Measurements from ENCODE around the gene CRYAB. TPM values are rescaled to one million over a fixed set of nuclear protein-coding genes. Genes with fewer than 3 reads are reported as not detected.

Gene CRYAB
- total RNA-seq: 1,000 to 10,000 TPM in 2 of 4 donors, 100 to 1,000 TPM in 2; 763 to 2,291 (median 1,427) TPM

DNA sequence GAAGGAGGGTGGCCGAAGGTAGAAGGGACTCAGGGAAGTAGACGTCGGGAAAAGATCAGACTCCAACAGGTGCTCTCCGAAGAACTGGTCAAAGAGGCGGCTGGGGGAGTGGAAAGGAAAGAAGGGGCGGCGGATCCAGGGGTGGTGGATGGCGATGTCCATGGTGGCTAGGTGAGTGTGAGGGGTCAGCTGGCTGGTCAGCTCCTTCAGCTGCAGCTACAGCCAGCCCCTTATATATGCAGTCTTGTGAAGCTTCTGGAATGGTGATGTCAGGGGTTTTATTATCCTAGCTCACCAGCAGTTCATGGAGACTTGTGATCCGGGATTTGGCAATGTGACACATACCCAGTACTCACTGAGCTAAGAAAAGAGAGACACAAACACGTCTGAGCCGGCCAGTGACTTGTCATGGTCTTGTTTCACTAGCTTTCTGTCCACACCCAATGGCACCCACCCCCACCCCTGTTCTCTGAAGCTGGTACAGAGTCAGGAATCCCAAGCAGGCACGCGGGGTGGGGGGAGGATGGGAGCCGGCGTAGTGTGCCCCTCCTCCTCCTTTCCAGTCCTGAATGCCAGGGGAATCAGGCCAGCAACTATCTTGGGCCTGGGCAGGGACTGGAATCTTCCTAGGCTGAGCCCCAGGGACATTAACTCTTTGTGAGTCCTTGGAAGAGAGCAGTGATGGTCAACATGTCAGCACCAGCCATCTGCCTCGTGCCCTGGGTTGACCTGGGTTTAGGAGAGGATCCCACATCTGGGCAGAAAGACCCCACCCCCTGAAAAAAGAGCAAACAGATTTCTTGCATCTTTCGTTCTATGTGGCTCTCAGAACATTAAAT is at the start of gene CRYAB:
TSS of gene CRYAB (minus strand) at position 208 of the 839 bp plus-strand sequence. CDS start at position 162, 46 bp downstream.
- in situ Hi-C loops (cut with MboI; ENCODE audit: low sequenced_read_pairs in 4 of 4) (loop anchor here in 1 of 4 donors (5.0 kb wide), 1 partner anchor 34 kb away; the partner anchor contains the start of genes CFAP68 and FDXACB1), intact Hi-C loops (cut with DNase I; ENCODE audit: low total_unique reads) (loop anchor here (2.0 to 5.0 kb wide), 2 partner anchors 33 to 179 kb away; partner anchors contain the start of genes CFAP68 and FDXACB1)
- H3K36me3 ChIP-seq: peaks cover 0 to 24% of the 10 kb centered on the region in 2 donors
- ATAC-seq (peak; percentile 87), DNase-seq (peak; percentile 97 to 99)
- peak; percentile 98 to 99 for TF ChIP-seq POLR2A (IDR thresholded peaks at IDR 0.05)
- TF ChIP-seq, protein P1, sequence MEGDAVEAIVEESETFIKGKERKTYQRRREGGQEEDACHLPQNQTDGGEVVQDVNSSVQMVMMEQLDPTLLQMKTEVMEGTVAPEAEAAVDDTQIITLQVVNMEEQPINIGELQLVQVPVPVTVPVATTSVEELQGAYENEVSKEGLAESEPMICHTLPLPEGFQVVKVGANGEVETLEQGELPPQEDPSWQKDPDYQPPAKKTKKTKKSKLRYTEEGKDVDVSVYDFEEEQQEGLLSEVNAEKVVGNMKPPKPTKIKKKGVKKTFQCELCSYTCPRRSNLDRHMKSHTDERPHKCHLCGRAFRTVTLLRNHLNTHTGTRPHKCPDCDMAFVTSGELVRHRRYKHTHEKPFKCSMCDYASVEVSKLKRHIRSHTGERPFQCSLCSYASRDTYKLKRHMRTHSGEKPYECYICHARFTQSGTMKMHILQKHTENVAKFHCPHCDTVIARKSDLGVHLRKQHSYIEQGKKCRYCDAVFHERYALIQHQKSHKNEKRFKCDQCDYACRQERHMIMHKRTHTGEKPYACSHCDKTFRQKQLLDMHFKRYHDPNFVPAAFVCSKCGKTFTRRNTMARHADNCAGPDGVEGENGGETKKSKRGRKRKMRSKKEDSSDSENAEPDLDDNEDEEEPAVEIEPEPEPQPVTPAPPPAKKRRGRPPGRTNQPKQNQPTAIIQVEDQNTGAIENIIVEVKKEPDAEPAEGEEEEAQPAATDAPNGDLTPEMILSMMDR (IDR thresholded peaks at IDR 0.05 in 4 of 5, conservative IDR thresholded peaks at IDR 0.05 in 1 of 5): no peak
- peaks cover 22 to 45% of the 10 kb centered on the region in 2 donors for H3K4me1 ChIP-seq
- H3K4me3 ChIP-seq: peak within 1 kb of the TSS; percentile 70 to 79 (median 74)
- H3K9me3 ChIP-seq: no peaks in the 10 kb centered on the region
- H3K27ac ChIP-seq: peak within 1 kb of the TSS; percentile 91 to 97 (median 97)
- no peaks in the 10 kb centered on the region for H3K27me3 ChIP-seq

DNA sequence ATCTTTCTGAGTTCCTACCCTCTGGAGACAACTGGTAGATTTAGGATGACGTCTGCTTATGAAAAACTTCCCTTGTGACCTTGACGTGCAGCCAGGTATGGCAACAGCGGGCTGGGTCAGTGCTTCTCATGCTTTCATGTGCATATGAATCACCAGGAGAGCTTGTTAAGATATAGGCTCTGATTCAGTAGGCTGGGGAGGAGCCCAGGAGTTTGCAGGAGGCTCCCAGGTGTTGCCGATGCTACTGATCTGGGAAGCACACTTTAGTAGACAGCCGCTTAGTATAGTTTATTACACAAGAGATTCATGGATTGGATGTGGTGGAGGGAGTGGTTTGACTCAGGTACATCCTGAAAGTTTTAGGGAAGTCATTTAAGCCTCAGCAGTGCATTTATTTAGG is 49.3 kb upstream of the CRYAB start:
- ATAC-seq (peak; percentile 76 to 90), DNase-seq (peak; percentile 76 to 88)
- Histone ChIP-seq H3K9me3 (no peaks in the 10 kb centered on the region), H3K4me3 (no peak overlapping the region), H3K27me3 (no peaks in the 10 kb centered on the region), H3K4me1 (peaks cover 8 to 13% of the 10 kb centered on the region in 2 donors), H3K36me3 (no peaks in the 10 kb centered on the region), H3K27ac (peak overlapping the region; percentile 35 to 75 (median 60))
- TF ChIP-seq POLR2A (IDR thresholded peaks at IDR 0.05): peak; percentile 33 to 46
- TF ChIP-seq, protein P1 (IDR thresholded peaks at IDR 0.05 in 4 of 5, conservative IDR thresholded peaks at IDR 0.05 in 1 of 5): no peak
- intact Hi-C loops (cut with DNase I; ENCODE audit: low total_unique reads) (no loop called here), in situ Hi-C loops (cut with MboI; ENCODE audit: low sequenced_read_pairs in 4 of 4) (no loop called here)

DNA sequence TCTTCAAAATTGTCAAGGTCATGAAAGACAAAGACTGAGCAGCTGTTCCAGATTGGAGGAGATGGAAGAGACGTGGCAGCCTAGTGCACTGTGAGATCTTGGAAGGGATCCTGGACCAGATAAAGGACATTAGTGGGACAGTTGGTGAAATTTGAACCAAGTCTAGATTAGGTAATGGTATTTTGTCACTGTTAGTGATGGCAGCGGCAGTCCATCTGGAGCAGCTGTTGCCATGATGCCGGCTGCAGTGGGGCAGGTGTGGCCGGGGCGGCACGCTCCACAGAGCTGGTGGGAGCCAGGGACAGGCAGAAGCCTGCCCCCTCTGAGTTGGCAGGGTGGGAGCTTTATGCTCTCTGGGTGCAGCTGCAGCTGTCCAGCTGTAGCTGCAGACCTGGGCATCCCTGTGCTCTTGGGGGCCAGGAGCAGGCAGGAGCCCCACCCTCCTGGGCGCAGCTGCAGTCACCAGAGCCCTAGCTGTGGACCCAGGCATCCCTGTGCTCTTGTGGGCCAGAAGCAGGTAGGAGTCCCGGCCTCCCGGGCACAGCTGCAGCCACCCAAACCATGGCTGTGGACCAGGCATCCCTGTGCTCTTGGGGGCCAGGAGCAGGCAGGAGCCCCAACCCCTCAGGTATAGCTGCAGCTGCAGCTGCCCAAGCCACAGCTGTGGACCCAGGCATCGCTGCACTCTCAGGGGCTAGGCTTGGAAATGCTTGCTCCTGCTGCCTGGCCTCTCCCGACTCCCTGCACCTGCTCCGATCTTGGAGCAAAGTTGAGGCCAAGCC is 46.3 kb upstream of the CRYAB start:
- Histone ChIP-seq H3K27me3 (no peaks in the 10 kb centered on the region), H3K27ac (peak overlapping the region; percentile 59 to 77 (median 66)), H3K4me1 (peaks cover 8 to 13% of the 10 kb centered on the region in 2 donors), H3K4me3 (no peak overlapping the region), H3K9me3 (no peaks in the 10 kb centered on the region), H3K36me3 (no peaks in the 10 kb centered on the region)
- peak; percentile 66 to 80 for DNase-seq
- peak; percentile 27 to 30 for TF ChIP-seq POLR2A (IDR thresholded peaks at IDR 0.05)
- TF ChIP-seq, protein P1 (IDR thresholded peaks at IDR 0.05 in 4 of 5, conservative IDR thresholded peaks at IDR 0.05 in 1 of 5): no peak
- peak; percentile 91 to 95 for ATAC-seq
- in situ Hi-C loops (cut with MboI; ENCODE audit: low sequenced_read_pairs in 4 of 4) (no loop called here), intact Hi-C loops (cut with DNase I; ENCODE audit: low total_unique reads) (loop anchor here (1.0 kb wide), 1 partner anchor 16 kb away; no protein-coding TSS in a partner anchor)

DNA sequence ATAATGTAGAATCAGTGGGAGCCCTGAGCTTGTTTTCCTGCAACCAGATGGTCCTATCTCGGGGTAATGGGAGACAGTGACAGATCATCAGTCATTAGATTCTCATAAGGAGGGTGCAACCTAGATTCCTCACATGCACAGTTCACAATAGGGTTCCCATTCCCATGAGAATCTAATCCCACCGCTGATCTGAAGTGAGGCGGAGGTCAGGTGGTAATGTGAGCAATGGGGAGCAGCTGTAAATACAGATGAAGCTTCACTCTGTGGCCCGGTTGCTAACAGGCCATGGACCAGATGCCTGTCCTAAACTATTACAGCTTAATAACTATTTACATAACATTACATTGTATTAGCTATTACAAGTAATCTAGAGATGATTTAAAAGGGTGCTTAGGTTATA is 42.6 kb upstream of the CRYAB start:
- Histone ChIP-seq H3K4me3 (no peak overlapping the region), H3K27ac (no peak overlapping the region), H3K36me3 (no peaks in the 10 kb centered on the region), H3K27me3 (no peaks in the 10 kb centered on the region), H3K9me3 (no peaks in the 10 kb centered on the region), H3K4me1 (peaks cover 8 to 13% of the 10 kb centered on the region in 2 donors)
- no peak for DNase-seq
- in situ Hi-C loops (cut with MboI; ENCODE audit: low sequenced_read_pairs in 4 of 4): no loop called here
- no peak for ATAC-seq
- TF ChIP-seq, protein P1 (IDR thresholded peaks at IDR 0.05 in 4 of 5, conservative IDR thresholded peaks at IDR 0.05 in 1 of 5): no peak
- TF ChIP-seq POLR2A (IDR thresholded peaks at IDR 0.05): no peak
- intact Hi-C loops (cut with DNase I; ENCODE audit: low total_unique reads): no loop called here

Measured in gastrocnemius medialis (tissue), 4 donors.